Naive thymus-derived CD4-positive, alpha-beta T cell (primary cell): ENCODE results near the gene SPIN3. TPM values are rescaled to one million over a fixed set of nuclear protein-coding genes. Genes with fewer than 3 reads are reported as not detected.
A peak's percentile ranks its signal among the peaks of the same experiment; 100 is the strongest.
"Not testable (repeated sequence)": the region's sequence is repeated elsewhere in the genome, so short reads cannot be mapped to it uniquely, and the experiment has no call there.

ENCODE experiments used
- ATAC-seq: fragments of 150-1000 bp; cut with Tn5 transposase; 2 replicates; pipeline ENCODE4 v1.10.0; 2021; ENCODE audit warnings: mild to moderate bottlenecking, moderate library complexity
- CTCF ChIA-PET: fragments of 350-600 bp; sonication (Branson Sonifier 250); formaldehyde crosslinking; loops from one replicate; lab custom pipeline; 2021; ENCODE audit warnings: antibody characterized with exemption; lab: Charles Lee
- POLR2A ChIA-PET: fragments of 350-600 bp; sonication (Branson Sonifier 250); formaldehyde crosslinking; loops from one replicate; lab custom pipeline; 2021; ENCODE audit warnings: antibody characterized with exemption, inconsistent platforms; lab: Charles Lee
- DNase-seq, 9 donors: peaks; one replicate each; pipeline versions ENCODE4 v3.0.0 to v3.0.0-alpha.2; 2020 to 2022; ENCODE audit warnings: mixed read lengths in 1 of 9
- H3K27ac ChIP-seq: one replicate; pipeline ENCODE4 v1.7.0; 2013; ENCODE audit warnings: mild to moderate bottlenecking, low read depth, low read length, moderate library complexity
- H3K27me3 ChIP-seq, 2 donors: one replicate each; pipeline ENCODE4 v1.7.0; 2013; ENCODE audit warnings: low read length in 2 of 2, mild to moderate bottlenecking in 2 of 2, moderate library complexity in 2 of 2; ENCODE audit not compliant: control insufficient read depth in 2 of 2, insufficient read depth in 2 of 2
- H3K36me3 ChIP-seq, 3 experiments: 1 replicate in 2 of 3; 2 replicates in 1 of 3; pipeline ENCODE4 v1.7.0; 2013; ENCODE audit warnings: low read length in 3 of 3, mild to moderate bottlenecking in 3 of 3, moderate library complexity in 1 of 3; ENCODE audit not compliant: insufficient read depth in 3 of 3, control insufficient read depth in 2 of 3
- H3K4me1 ChIP-seq, 2 donors: one replicate each; pipeline ENCODE4 v1.7.0; 2013; ENCODE audit warnings: low read length in 2 of 2, mild to moderate bottlenecking in 2 of 2, moderate library complexity in 1 of 2; ENCODE audit not compliant: control insufficient read depth in 2 of 2, insufficient read depth in 2 of 2
- H3K4me3 ChIP-seq: 2 replicates; pipeline ENCODE4 v1.7.0; 2013; ENCODE audit warnings: mild to moderate bottlenecking, low read length
- H3K9me3 ChIP-seq, 3 experiments: 1 replicate in 2 of 3; 2 replicates in 1 of 3; pipeline ENCODE4 v1.7.0; 2013; ENCODE audit warnings: low read length in 3 of 3; ENCODE audit not compliant: control insufficient read depth in 2 of 3
- H3K27ac Mint-ChIP-seq, 9 donors: one replicate each; pipeline ENCODE4 v1.8.0; 2020 to 2022; ENCODE audit warnings: mixed read lengths in 9 of 9, mild to moderate bottlenecking in 8 of 9, moderate library complexity in 5 of 9, inconsistent platforms in 2 of 9
- H3K27me3 Mint-ChIP-seq, 5 donors: one replicate each; pipeline ENCODE4 v1.8.0; 2021 to 2022; ENCODE audit warnings: mixed read lengths in 5 of 5, mild to moderate bottlenecking in 1 of 5
- H3K36me3 Mint-ChIP-seq, 5 donors: one replicate each; pipeline ENCODE4 v1.8.0; 2020 to 2022; ENCODE audit warnings: mixed read lengths in 5 of 5, mild to moderate bottlenecking in 3 of 5, inconsistent platforms in 1 of 5
- H3K4me1 Mint-ChIP-seq, 7 donors: one replicate each; pipeline ENCODE4 v1.8.0; 2020 to 2022; ENCODE audit warnings: mixed read lengths in 7 of 7, mild to moderate bottlenecking in 3 of 7, inconsistent platforms in 1 of 7
- H3K4me3 Mint-ChIP-seq, 10 donors: one replicate each; pipeline ENCODE4 v1.8.0; 2020 to 2022; ENCODE audit warnings: mild to moderate bottlenecking in 10 of 10, mixed read lengths in 10 of 10, moderate library complexity in 6 of 10, inconsistent platforms in 2 of 10
- H3K9me3 Mint-ChIP-seq, 11 donors: one replicate each; pipeline ENCODE4 v1.8.0; 2020 to 2022; ENCODE audit warnings: mixed read lengths in 11 of 11, mild to moderate bottlenecking in 4 of 11, inconsistent platforms in 1 of 11, moderate library complexity in 1 of 11
- intact Hi-C, 2 donors: fragments of 100-400 bp; cut with micrococcal nuclease; formaldehyde crosslinking; loops; one replicate each; pipeline ENCODE4 v1.15.1; 2023
- polyA plus RNA-seq, 2 donors: library from polyadenylated mRNA; unstranded; fragments of 300-500 nt; fragmentation: Illumina TruSeq; gene quantifications; one replicate each; pipeline ENCODE4 v1.2.3, GENCODE V29; 2021
- total RNA-seq, 6 experiments: library from RNA in 5 of 6; stranded (reverse) in 5 of 6; gene quantifications; 1 replicate in 5 of 6; 2 replicates in 1 of 6; pipeline ENCODE4 v1.2.3 and lab custom pipeline; 2021 to 2026

The SPIN3 gene
- total RNA-seq (10 to 100 TPM in 4 of 5 experiments, 1 to 10 TPM in 1; 8.8 to 24.2 (median 13.5) TPM), polyA plus RNA-seq (1 to 10 TPM; 4.4 to 5.2 TPM), total RNA-seq (lab: John Stamatoyannopoulos, UW) (20.7 reads per million, percentile 51 among the genes with 10 or more reads in this experiment)

DNA sequence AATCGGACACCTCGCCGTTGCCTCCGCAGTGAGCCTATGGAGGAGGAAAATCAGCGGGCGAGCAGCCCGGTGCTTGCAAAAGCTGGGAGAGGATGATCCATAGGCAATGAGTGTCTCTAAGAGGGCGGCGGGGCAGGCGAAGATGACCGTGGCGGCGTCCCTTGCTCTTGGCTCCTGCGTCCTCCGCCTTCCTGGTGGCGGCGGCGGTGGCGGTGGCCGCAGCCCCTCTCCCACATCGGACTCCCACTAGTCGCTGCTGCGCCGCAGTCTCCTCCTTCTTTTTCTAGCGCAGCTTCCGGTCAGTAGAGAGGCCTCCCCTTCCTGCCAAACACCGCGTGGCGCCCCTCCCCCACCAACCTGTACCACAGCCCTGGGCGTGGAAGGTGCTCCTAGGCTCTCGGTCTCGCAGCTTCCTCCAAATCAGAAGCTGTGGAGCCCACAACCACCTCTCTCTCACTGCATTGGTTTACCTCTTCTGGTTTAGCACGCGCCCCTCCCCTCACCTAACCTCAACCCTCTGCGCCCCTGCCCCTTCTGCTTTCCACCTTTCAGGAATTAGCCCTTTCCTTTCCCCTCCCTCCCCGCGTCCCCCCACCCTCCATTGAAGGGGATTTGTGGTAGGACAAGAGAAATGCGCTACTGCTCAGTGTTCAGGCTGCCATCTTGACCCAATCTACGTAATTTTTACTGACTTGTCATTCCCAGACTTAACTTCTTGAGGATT is at the start of gene SPIN3:
Gene SPIN3, minus strand, starts transcription at position 271 of the 724 bp plus-strand sequence. CDS start 594 bp downstream, outside the sequence.
- H3K27ac ChIP-seq, result peak within 1 kb of the TSS; percentile 42
- ATAC-seq (peak; percentile 81), DNase-seq (peak; percentile 15 to 67 (median 48))
- ChIA-PET CTCF (interaction anchor here (1.0 to 1.6 kb wide), 3 partner anchors 13 to 17 kb away, joined by 3 to 4 read pairs (median 4); no protein-coding TSS in a partner anchor), POLR2A (interaction anchor here (0.7 to 1.4 kb wide), 4 partner anchors 125 to 230 kb away, joined by 3 read pairs; no protein-coding TSS in a partner anchor)
- Mint-ChIP-seq H3K27ac (peak within 1 kb of the TSS; percentile 90 to 97 (median 93)), H3K27me3 (no peaks in the 10 kb centered on the region), H3K36me3 (peaks cover 0 to 25% (median 4%) of the 10 kb centered on the region in 5 donors), H3K4me1 (peaks cover 11 to 58% (median 38%) of the 10 kb centered on the region in 7 donors), H3K9me3 (peaks cover 0 to 2% (median 0%) of the 10 kb centered on the region in 11 donors), H3K4me3 (peak within 1 kb of the TSS; percentile 91 to 98 (median 95))
- H3K9me3 ChIP-seq, result no peaks in the 10 kb centered on the region
- intact Hi-C loops, result loop anchor here (1.0 to 10.0 kb wide), 3 partner anchors 126 to 599 kb away; partner anchors contain the start of genes FAAH2 (in 1 of the 2), SPIN2B (in 1 of the 2) and ZXDB (in 1 of the 2)
- peaks cover 0 to 4% of the 10 kb centered on the region in 2 donors for H3K4me1 ChIP-seq
- H3K4me3 ChIP-seq, result peak within 1 kb of the TSS; percentile 50
- H3K36me3 ChIP-seq, result no peaks in the 10 kb centered on the region
- no peaks in the 10 kb centered on the region for H3K27me3 ChIP-seq

DNA sequence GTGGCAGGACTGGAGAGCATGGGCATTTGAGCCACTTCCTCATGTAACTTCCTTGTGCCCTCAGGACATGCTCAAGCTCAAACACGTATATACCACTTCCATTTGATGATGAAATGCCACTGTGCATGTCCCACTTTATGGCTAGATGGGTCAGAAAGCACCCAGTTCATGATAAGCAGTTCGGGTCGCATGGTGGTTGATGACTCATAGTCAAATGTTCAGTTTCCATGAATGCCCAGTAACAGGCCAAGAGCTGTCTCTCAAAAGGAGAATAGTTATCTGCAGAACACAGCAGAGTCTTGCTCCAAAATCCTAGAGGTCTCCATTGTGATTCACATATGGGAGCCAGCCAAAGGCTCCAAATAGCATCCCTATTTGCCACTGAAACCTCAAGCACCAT is 48.9 kb upstream of the SPIN3 start:
- ATAC-seq (no peak), DNase-seq (no peak)
- Mint-ChIP-seq H3K27ac (no peak overlapping the region), H3K27me3 (peaks cover 0 to 5% (median 0%) of the 10 kb centered on the region in 5 donors), H3K36me3 (no peaks in the 10 kb centered on the region), H3K4me1 (peaks cover 0 to 2% (median 0%) of the 10 kb centered on the region in 7 donors), H3K4me3 (no peak overlapping the region), H3K9me3 (peaks cover 0 to 2% (median 0%) of the 10 kb centered on the region in 11 donors)
- ChIA-PET POLR2A (no interaction called here), CTCF (no interaction called here)
- Histone ChIP-seq H3K4me3 (no peak overlapping the region), H3K4me1 (no peaks in the 10 kb centered on the region), H3K9me3 (no peaks in the 10 kb centered on the region), H3K27ac (no peak overlapping the region), H3K36me3 (no peaks in the 10 kb centered on the region), H3K27me3 (no peaks in the 10 kb centered on the region)
- intact Hi-C loops, result no loop called here

DNA sequence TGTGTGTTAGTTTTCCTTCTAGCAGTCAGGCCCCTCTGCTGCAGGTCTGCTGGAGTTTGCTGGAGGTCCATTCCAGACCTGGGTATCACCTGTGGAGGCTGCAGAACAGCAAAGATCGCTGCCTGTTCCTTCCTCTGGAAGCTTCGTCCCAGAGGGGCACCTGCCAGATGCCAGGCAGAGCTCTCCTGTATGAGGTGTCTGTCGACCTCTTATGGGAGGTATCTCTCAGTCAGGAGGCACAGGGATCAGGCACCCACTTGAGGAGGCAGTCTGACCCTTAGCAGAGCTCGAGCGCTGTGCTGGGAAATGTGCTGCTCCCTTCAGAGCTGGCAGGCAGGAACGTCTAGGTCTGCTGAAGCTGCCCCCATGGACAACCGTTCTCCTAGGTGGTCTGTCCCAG is 41.9 kb upstream of the SPIN3 start:
- H3K4me3 ChIP-seq, CTCF ChIA-PET, H3K4me3 Mint-ChIP-seq, ATAC-seq, DNase-seq, H3K36me3 ChIP-seq, H3K4me1 Mint-ChIP-seq, H3K36me3 Mint-ChIP-seq, POLR2A ChIA-PET, H3K27ac Mint-ChIP-seq, H3K9me3 ChIP-seq, H3K4me1 ChIP-seq, intact Hi-C loops, H3K27ac ChIP-seq, H3K27me3 Mint-ChIP-seq, H3K27me3 ChIP-seq: not testable (repeated sequence)
- peaks cover 0 to 14% (median 3%) of the 10 kb centered on the region in 11 donors for H3K9me3 Mint-ChIP-seq

DNA sequence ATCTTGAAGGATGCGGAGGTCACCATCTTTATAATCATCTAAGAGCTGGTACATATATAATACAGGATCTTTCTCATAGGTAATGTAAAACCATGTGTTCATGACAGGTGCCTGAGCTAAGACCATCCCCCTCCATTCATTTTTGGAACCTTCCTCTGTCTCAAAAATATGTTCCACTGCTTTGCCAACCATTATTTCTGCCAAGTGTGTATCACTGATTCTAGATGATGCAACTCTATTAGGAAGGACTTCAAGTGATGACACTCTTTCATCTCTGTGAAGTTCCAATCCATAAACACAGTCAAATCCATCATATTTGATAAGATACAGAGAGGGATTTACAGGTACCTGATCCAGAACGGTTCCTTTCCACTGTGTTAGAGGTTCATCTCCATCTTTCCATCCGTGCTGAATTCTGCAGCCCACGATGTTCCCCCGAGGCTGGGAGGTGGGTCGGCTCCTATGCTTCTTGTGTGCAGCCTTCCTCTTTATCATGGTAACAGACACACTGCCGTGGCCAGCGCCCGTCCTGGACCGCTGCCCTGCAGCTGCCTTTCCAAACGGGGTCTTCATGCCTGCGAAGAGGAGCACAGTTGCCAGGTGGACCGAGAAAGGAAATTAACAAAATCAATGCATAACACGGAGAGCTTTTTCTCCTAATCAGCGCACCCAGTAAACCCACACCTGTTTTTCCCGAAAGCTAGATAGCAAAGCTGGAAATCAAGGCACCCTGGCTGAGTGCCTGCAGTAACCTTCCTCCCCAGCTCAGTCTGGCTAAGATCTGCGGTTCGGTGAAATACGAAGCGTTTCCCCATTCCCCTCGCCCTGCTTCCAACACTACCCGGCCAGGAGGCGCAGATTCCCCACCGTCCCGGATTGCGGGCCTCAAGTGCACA is 718 bp downstream of the SPIN3 start:
- H3K27ac ChIP-seq, result peak overlapping the region; percentile 42
- peak in 1 of 9 donors; percentile 5 for DNase-seq
- H3K9me3 ChIP-seq, result no peaks in the 10 kb centered on the region
- intact Hi-C loops, result loop anchor here (1.0 to 10.0 kb wide), 4 partner anchors 127 to 600 kb away; partner anchors contain the start of genes FAAH2 (in 1 of the 2), SPIN2B (in 1 of the 2) and ZXDB (in 1 of the 2)
- H3K9me3 Mint-ChIP-seq, result peaks cover 0 to 2% (median 0%) of the 10 kb centered on the region in 11 donors
- ChIA-PET CTCF (interaction anchor here (1.0 to 1.3 kb wide), 2 partner anchors 12 to 16 kb away, joined by 3 to 4 read pairs; no protein-coding TSS in a partner anchor), POLR2A (interaction anchor here (1.4 kb wide), 2 partner anchors 126 to 182 kb away, joined by 3 read pairs; no protein-coding TSS in a partner anchor)
- ATAC-seq, result peak; percentile 34
- H3K36me3 ChIP-seq, result no peaks in the 10 kb centered on the region
- peak overlapping the region; percentile 50 for H3K4me3 ChIP-seq
- peak overlapping the region; percentile 86 to 97 (median 93) for H3K27ac Mint-ChIP-seq
- no peaks in the 10 kb centered on the region for H3K27me3 Mint-ChIP-seq
- H3K36me3 Mint-ChIP-seq, result peaks cover 0 to 25% (median 4%) of the 10 kb centered on the region in 5 donors
- no peaks in the 10 kb centered on the region for H3K27me3 ChIP-seq
- H3K4me1 Mint-ChIP-seq, result peaks cover 11 to 58% (median 38%) of the 10 kb centered on the region in 7 donors
- H3K4me1 ChIP-seq, result peaks cover 0 to 4% of the 10 kb centered on the region in 2 donors
- H3K4me3 Mint-ChIP-seq, result peak overlapping the region; percentile 91 to 98 (median 95)

DNA sequence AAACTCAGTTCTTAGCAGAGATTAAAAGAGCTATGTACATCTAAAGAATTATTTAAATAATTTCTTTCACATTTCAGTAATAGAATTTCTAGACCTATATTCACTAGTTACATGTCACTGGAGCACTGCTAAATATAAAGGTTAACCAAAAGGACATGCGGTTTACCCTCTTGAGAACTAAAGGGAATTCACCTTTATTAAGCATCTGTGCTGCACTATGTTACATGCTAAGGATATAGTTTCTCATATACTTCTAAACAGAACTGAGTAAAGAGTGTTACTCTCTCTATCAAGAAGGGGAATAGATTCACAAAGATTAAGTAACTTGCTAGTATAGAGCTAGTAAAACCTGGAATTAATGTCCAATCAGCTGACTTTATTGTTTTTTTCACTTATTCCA is 7.6 kb downstream of the SPIN3 start:
- ATAC-seq (no peak), DNase-seq (no peak)
- peaks cover 0 to 22% (median 8%) of the 10 kb centered on the region in 5 donors for H3K36me3 Mint-ChIP-seq
- H3K4me1 Mint-ChIP-seq, result peaks cover 9 to 53% (median 32%) of the 10 kb centered on the region in 7 donors
- POLR2A ChIA-PET, result interaction anchor here (0.7 kb wide), 1 partner anchor 23 kb away, joined by 3 read pairs; no protein-coding TSS in a partner anchor
- no peak overlapping the region for H3K4me3 Mint-ChIP-seq
- Histone ChIP-seq H3K4me1 (peaks cover 0 to 8% of the 10 kb centered on the region in 2 donors), H3K27me3 (no peaks in the 10 kb centered on the region), H3K36me3 (no peaks in the 10 kb centered on the region), H3K27ac (no peak overlapping the region), H3K4me3 (no peak overlapping the region), H3K9me3 (no peaks in the 10 kb centered on the region)
- H3K27ac Mint-ChIP-seq, result no peak overlapping the region
- CTCF ChIA-PET, result interaction anchor here (1.4 kb wide), 1 partner anchor 9 kb away, joined by 8 read pairs; no protein-coding TSS in a partner anchor
- H3K9me3 Mint-ChIP-seq, result no peaks in the 10 kb centered on the region
- no peaks in the 10 kb centered on the region for H3K27me3 Mint-ChIP-seq
- intact Hi-C loops, result no loop called here

DNA sequence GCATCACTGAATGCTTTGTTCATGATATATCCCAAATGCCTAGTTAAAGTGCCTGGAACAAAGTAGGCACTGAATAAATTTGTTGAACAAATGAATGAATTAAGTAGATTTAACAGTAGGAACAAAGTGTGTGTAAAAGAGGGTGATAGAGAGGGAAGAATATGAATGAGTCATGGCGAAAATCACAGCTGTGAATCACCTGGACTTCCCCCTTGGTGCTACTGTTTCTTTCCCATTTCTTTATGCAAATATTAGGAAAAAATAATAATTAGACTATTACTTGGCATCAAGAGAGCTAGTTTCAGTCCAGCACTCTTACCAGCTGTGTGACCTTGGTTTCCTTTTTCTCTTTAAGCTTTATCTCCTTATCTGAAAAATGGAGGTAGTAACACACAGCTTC is 9.2 kb downstream of the SPIN3 start:
- intact Hi-C loops, result no loop called here
- H3K4me1 Mint-ChIP-seq, result peaks cover 6 to 38% (median 17%) of the 10 kb centered on the region in 7 donors
- DNase-seq, result no peak

More for the DNA sequence above, 9.2 kb downstream of the SPIN3 start:
- no peak overlapping the region for H3K27ac ChIP-seq
- CTCF ChIA-PET, result no interaction called here
- H3K27me3 ChIP-seq, result no peaks in the 10 kb centered on the region
- peaks cover 0 to 14% (median 8%) of the 10 kb centered on the region in 5 donors for H3K36me3 Mint-ChIP-seq
- POLR2A ChIA-PET, result no interaction called here
- H3K9me3 Mint-ChIP-seq, result no peaks in the 10 kb centered on the region
- H3K27ac Mint-ChIP-seq, result peak overlapping the region in 2 of 9 donors; percentile 60 to 70
- H3K9me3 ChIP-seq, result no peaks in the 10 kb centered on the region
- no peaks in the 10 kb centered on the region for H3K27me3 Mint-ChIP-seq
- ATAC-seq, result no peak
- H3K4me3 ChIP-seq, result no peak overlapping the region
- H3K4me1 ChIP-seq, result peaks cover 0 to 8% of the 10 kb centered on the region in 2 donors
- H3K36me3 ChIP-seq, result no peaks in the 10 kb centered on the region
- no peak overlapping the region for H3K4me3 Mint-ChIP-seq
